GM12878 (cell line): ENCODE data around the gene OSBPL7.

ENCODE experiments used
- CBX5 ChIP-seq: sonication (generic); IDR thresholded peaks from 2 replicates; pipeline ENCODE4 v1.6.1; 2016; ENCODE audit warnings: low read depth, moderate library complexity, mild to moderate bottlenecking, inconsistent platforms
- CREB1 ChIP-seq: IDR thresholded peaks from 2 replicates; pipeline ENCODE4 v1.6.1; 2012; ENCODE audit warnings: low read depth, mild to moderate bottlenecking, inconsistent platforms
- CTCF ChIP-seq, 3 experiments: IDR thresholded peaks in 2 of 3; conservative IDR thresholded peaks in 1 of 3; 2 replicates each; pipeline ENCODE4 v1.5.1; 2011; ENCODE audit warnings: low read depth in 3 of 3, low read length in 3 of 3, mild to moderate bottlenecking in 3 of 3, control low read depth in 2 of 3, moderate library complexity in 2 of 3, inconsistent platforms in 1 of 3, mixed read lengths in 1 of 3; ENCODE audit not compliant: control insufficient read depth in 2 of 3, insufficient read depth in 1 of 3; ENCODE audit errors: extremely low read depth in 1 of 3
- IKZF2 ChIP-seq, 2 experiments: fragments of 450-650 bp; IDR thresholded peaks; 2 replicates each; pipeline ENCODE4 v1.6.1; 2017; ENCODE audit warnings: mild to moderate bottlenecking in 2 of 2, moderate library complexity in 2 of 2
- MAX ChIP-seq: IDR thresholded peaks from 2 replicates; pipeline ENCODE4 v1.6.1; 2012; ENCODE audit warnings: low read depth, low read length, improper control_type of control experiment
- POLR2A ChIP-seq: IDR thresholded peaks from 2 replicates; pipeline ENCODE4 v1.6.1; 2011; ENCODE audit warnings: low read depth, mild to moderate bottlenecking, low read length
- POLR2AphosphoS5 ChIP-seq: IDR thresholded peaks from 2 replicates; pipeline ENCODE4 v1.6.1; 2011; ENCODE audit warnings: mild to moderate bottlenecking, low read length, inconsistent platforms
- RAD21 ChIP-seq: IDR thresholded peaks from 2 replicates; pipeline ENCODE4 v1.6.1; 2011; ENCODE audit warnings: mild to moderate bottlenecking, low read depth, low read length, moderate library complexity; ENCODE audit not compliant: insufficient read depth
- SIN3A ChIP-seq: IDR thresholded peaks from 2 replicates; pipeline ENCODE4 v1.6.1; 2012; ENCODE audit warnings: low read depth, low read length, improper control_type of control experiment
- SUZ12 ChIP-seq: fragments of 200-600 bp; sonication (generic); IDR thresholded peaks from one replicate; pipeline ENCODE4 v1.6.1; 2018; ENCODE audit warnings: antibody characterized with exemption, mild to moderate bottlenecking; ENCODE audit not compliant: unreplicated experiment
- TF ChIP-seq, protein P1 (sequence below): IDR thresholded peaks from 2 replicates; pipeline ENCODE4 v1.6.1; 2012; ENCODE audit warnings: low read depth, low read length, improper control_type of control experiment

DNA sequence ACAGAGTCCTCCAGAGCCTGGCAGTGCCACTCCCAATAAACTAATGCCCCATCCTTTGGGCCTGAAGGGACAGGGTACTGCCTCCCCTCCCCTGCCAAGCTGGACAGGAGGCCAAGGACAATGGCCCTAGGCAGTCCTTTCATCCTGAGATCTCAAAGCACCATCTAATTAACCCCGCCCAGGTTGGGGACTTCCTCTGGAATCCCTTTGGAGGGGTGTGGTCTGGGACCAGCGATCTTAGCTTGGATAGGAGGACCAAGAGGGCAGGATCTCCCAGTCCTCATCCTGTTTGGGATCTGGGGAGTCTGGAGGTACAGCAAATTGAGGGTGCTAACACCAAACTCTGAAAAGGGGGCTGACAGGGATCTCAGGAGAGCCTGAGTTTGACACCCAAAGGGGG lies 47.5 kb upstream of the OSBPL7 start:
- TF ChIP-seq POLR2A (no peak), CTCF (IDR thresholded peaks at IDR 0.05 in 2 of 3, conservative IDR thresholded peaks at IDR 0.05 in 1 of 3; ENCODE audit: control insufficient read depth in 2 of 3, extremely low read depth in 1 of 3, insufficient read depth in 1 of 3, low read depth in 3 of 3, low read length in 3 of 3) (no peak), SIN3A (no peak), SUZ12 (no peak), IKZF2 (IDR thresholded peaks at IDR 0.05) (no peak), POLR2AphosphoS5 (no peak), CREB1 (no peak), MAX (no peak), RAD21 (no peak), CBX5 (no peak)
- TF ChIP-seq, protein P1, sequence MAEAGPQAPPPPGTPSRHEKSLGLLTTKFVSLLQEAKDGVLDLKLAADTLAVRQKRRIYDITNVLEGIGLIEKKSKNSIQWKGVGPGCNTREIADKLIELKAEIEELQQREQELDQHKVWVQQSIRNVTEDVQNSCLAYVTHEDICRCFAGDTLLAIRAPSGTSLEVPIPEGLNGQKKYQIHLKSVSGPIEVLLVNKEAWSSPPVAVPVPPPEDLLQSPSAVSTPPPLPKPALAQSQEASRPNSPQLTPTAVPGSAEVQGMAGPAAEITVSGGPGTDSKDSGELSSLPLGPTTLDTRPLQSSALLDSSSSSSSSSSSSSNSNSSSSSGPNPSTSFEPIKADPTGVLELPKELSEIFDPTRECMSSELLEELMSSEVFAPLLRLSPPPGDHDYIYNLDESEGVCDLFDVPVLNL: no peak
